ENCODE measurements around the gene SELENOF.

DNA sequence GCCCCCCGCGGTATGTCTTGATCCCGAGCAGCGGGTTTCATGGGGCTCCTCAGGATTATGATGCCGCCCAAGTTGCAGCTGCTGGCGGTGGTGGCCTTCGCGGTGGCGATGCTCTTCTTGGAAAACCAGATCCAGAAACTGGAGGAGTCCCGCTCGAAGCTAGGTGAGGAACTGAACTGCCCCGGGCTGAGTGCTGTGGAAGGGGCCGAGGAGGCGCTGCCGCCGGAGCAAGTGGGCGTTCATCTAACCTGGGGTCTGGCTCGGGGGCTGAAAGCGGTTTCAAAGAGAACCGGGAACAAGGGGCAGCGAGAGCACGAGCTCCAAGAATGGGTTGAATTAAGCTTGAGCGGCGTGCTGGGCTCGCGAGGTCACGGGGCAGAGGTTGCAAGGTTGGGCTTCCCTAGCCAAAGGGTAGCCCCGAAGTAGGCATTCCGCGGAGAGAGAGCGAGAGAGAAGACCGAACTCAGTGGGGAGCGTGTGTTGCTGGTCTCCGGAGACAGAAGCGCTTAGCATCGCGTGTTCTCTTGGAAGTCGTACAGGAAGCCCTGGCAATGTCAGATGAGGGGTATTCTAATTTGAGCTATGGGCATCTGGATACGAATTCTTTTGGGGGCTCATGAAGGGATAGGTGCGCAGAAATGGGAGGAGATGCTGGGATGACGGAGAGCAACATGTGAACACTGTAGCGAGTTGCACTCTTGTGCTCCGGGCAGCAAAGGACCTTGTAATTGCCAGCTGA, 1.2 kb upstream of the SELENOF start:
- TF ChIP-seq EZH2 (IDR thresholded peaks at IDR 0.05) (no peak), POLR2AphosphoS5 (IDR thresholded peaks at IDR 0.05; ENCODE audit: borderline replicate concordance, low read depth, low read length) (no peak), FOXP2 (optimal IDR thresholded peaks at IDR 0.05; ENCODE audit: control extremely low read depth, extremely low read length, insufficient read depth) (no peak)
